T-helper 9 cell (primary cell): Measurements from ENCODE around the gene RTN1.

Experiments
- DNase-seq: peaks from one replicate; pipeline ENCODE4 v3.0.0-alpha.2; 2020

The RTN1 gene

GRCh38 chr14:59622631-59623030, 247.9 kb downstream of the RTN1 start:
- no peak for DNase-seq

- no peak for DNase-seq
Observed at GRCh38 chr14:59619061-59619460, 251.5 kb downstream of the RTN1 start.

DNA sequence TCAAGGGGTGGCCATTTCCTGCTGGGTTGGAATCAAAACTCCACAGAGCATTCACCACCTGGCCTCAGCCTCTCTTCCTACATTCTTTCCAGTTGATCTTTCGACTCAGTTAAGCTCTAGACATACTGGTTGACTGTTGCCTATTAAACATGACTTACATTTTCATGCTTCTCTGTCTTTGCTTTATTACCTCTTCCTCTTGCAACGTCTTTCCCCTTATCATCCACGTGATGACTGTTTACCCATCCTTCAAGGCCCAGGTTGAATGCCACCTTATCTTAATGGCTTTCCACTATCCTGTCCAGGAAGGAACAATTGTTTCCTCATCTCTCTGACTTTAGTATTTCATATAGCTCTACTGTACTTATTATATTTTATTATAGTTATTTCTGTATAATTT, 269.5 kb downstream of the RTN1 start:
- no peak for DNase-seq

DNA sequence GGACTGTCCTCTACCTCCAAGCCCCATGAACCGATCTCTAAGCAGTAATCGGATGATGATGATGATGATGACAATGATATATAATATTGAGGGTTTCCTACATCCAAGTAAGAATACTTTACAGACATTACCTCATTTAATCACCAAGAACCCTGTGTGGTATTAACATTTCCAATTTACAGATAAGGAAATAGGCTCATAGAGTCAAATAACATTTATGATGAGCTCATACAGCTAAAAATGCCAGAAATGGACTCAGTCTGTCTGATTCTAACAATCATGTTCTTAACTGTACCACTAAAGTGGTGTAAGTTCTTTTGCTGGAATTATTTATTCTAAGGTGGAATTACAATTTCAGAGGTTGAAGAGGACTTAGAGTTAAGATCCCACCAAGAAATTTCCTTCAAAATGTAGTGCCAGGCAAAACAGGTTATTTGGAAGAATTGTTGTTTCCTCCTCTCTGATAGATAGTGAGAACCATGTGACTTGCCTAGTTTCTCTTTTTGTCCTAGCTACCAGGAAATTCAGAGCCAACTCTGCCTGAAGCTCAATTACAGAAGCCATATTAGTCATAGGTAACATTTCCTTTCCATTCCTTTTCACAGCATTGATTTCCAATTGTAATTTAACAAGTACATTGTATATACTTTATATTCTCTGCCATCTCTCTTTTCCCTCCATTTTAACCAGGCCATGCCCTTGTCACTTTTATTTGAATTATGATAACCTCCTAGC, 270.2 kb downstream of the RTN1 start:
- DNase-seq = no peak

DNA sequence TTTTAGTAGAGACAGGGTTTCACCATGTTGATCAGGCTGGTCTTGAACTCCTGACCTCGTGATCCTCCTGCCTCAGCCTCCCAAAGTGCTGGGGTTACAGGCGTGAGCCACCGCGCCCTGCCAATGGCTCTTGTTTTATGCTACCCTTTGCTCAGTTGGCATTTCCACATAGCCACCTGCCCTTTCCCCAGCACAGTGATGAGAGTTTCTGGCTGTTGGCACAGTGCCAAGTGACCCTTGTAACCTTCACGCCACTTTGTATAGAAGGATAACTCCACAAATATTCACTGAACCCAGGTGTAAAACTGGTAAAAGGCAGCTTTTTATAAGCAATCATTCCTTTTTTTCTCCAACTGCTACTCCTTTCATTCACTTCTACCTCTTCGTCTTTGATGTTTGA, 275.5 kb downstream of the RTN1 start:
- no peak for DNase-seq

DNA sequence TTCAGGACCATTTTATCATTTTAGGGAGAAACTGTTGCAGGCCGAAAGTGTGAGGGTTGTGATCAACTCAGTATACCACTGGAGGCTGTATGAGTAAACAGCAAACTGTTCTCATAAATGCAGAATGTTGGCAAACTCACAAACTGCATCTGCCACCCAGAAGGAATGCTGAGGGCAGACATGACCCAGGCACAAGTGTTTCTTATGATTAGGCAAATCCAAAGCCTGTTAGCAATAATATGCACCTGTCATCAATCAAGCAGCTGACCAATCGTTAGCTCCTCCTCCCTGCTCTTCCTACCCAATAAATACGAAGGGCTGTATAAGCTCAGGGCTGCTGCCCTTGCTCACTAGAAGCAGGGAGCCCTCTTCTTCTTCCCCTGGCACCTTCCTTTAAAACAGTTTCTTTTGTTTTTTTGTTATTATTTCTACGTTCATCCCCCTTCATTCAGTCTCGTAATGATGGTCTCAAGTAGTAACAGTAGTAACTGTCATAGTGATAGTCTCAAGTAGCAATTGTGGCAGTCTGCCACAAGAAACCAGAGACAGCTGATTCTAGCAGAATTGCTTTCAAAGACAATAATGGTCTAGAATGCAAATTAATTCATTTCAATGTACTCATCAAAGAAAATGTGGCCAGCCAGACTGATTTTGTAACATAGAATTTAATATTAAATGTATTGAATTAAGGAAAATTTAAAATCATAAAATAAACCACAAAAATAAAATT, 278.8 kb downstream of the RTN1 start:
- DNase-seq = no peak

- no peak for DNase-seq
Observed at GRCh38 chr14:59588101-59588500, 282.5 kb downstream of the RTN1 start.

DNA sequence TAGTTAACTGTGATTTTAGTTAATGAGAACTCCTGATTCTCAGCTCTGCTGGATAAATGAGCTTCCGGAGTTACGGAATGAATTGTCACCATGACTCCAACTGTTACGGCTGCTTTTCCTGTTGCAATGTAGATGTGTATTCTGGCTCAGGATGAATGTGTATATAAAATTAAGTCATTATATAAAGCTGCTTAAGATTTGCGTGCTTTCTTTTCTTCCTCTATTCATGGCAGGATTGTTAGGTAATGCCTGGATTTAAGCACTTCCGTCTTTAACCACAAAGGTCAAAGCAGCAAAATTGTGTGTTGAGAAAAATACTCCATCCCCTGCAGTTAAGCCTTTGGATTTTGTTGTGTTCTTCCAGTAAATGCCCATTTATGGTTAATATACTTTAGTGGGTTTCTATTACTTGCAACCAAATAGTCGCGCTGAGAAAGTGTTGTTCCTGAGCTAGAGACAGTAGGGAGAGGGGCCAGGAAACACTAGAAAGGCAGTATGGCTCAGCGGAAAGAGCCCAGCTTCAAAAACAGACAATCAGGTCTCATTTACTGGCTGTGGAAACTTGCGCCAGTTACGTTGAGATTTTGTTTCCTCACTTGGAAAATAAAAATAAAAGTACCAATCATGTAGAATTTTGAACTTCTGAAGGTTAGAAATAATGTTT, 284.6 kb downstream of the RTN1 start:
- DNase-seq = no peak

- no peak for DNase-seq
Observed at GRCh38 chr14:59583755-59584154, 286.8 kb downstream of the RTN1 start.

GRCh38 chr14:59582845-59583509, 287.6 kb downstream of the RTN1 start:
- DNase-seq = no peak

DNA sequence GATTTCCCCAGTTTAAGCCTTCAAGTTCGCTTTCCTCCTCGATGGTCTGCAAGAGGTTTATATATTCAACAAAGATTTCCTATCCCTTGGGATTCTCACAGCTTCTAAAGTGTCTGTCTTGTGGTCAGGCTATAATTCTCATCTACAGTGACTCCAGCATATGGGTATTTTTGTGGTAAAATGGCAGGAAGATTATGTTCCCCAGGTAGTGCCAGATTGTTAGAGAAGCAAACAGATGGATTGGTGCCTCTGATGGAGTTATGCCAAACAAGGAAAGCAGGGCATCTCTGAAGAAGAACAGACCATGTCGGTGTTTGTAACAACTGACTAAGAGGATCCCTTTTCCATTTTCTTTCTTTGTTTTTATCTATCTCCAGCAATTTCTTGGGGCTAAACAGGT, 288.4 kb downstream of the RTN1 start:
- no peak for DNase-seq

DNA sequence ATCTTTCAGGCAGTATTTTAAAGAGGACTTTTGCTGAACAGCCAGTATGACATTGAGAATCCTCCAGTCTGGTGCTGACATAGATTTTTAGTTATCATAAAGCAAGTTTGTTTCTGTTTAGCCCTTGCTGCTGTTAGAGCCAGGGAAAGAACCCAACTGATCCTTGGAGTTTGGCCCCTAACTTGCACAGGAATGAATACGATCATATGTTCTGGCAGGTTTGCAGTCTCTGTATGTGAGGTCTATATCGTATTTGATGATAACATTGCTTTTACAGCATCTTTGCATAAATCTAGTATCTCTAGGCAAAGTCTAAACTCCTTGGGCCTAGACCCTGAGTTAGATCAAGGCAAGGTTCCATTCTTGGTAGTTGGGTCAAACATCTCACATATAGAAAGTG, 289.7 kb downstream of the RTN1 start:
- no peak for DNase-seq

- DNase-seq = peak; percentile 78
Observed at GRCh38 chr14:59576332-59577294, 294.0 kb downstream of the RTN1 start, which contains the start of gene CCDC175. Gene CCDC175 (minus strand): TSS chr14:59576812. CDS start chr14:59576775, 37 bp downstream.

GRCh38 chr14:59570122-59570521, 300.5 kb downstream of the RTN1 start:
- DNase-seq = no peak

DNA sequence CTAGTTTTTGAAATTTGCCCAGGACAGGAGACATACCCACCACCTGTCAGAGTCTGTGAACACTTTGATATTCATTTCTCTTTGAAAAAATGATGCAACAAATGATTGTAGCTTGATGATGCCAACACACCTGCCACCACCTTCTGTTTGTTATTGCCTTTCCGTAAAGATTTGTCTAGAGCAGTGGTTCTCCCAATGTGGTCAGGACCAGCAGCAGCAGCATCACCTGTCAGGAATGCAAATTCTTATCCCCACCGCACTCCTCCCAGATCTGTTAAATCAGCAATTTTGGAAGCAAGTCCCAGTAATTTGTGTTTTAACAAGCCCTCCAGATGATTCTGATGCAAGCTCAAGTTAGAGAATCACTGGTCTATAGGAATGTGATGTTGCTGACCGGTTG, 303.9 kb downstream of the RTN1 start:
- DNase-seq = no peak

GRCh38 chr14:59566296-59566695, 304.3 kb downstream of the RTN1 start:
- DNase-seq = no peak

- no peak for DNase-seq
Observed at GRCh38 chr14:59565087-59565486, 305.5 kb downstream of the RTN1 start.

GRCh38 chr14:59564366-59564765, 306.2 kb downstream of the RTN1 start:
- DNase-seq = no peak

DNA sequence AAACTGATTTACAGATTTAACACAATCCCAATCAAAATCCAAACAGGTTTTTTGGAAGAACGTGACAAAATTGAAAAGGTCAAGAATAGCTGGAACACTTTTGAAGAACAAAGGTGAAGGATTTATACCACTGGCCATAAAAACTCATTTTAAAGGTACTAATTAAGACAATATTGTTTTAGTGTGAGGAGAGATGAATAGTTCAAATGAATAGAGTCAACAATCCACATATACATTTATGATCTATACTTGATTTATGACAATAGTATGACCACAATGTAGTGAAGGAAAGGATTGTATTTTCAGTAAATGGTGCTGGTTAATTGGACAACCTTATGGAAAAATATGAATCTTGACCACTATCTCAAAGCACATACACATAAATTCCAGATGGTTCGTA, 323.3 kb downstream of the RTN1 start:
- no peak for DNase-seq
